Testis (tissue), 2 donors: ENCODE measurements around the gene FAM83B.

Experiments used
- CTCF ChIP-seq, 3 experiments: fragments of 450-650 bp in 2 of 3; fragments of 200-600 bp in 1 of 3; sonication (generic) in 1 of 3; IDR thresholded peaks; one replicate each; pipeline ENCODE4 v1.5.1; 2016 to 2019; ENCODE audit warnings: antibody characterized with exemption in 3 of 3, mild to moderate bottlenecking in 2 of 3, moderate library complexity in 1 of 3
- POLR2A ChIP-seq: fragments of 450-650 bp; IDR thresholded peaks from one replicate; pipeline ENCODE4 v1.6.1; 2017; ENCODE audit warnings: antibody characterized with exemption, mild to moderate bottlenecking, moderate library complexity

GRCh38 chr6:54801669-54802068 lies 44.9 kb upstream of the FAM83B start:
- TF ChIP-seq CTCF (IDR thresholded peaks at IDR 0.05) (no peak), POLR2A (no peak)
